H1 (cell line): Measurements from ENCODE around the gene DSCAM. TPM values are rescaled to one million over a fixed set of nuclear protein-coding genes. Genes with fewer than 3 reads are reported as not detected.

Experiments
- ASH2L ChIP-seq: fragments of 200-600, 300-600 bp; sonication (generic); IDR thresholded peaks from one replicate; pipeline ENCODE4 v1.7.1; 2017; ENCODE audit warnings: low read length
- E2F6 ChIP-seq: IDR thresholded peaks from 2 replicates; pipeline ENCODE4 v1.6.1; 2012; ENCODE audit warnings: inconsistent platforms
- polyA plus RNA-seq, 7 experiments: library from polyadenylated mRNA; depleted of rRNA in 3 of 7; stranded (reverse) in 5 of 7; unstranded in 2 of 7; fragments of >200 nt in 5 of 7; fragments of 200-250 nt in 2 of 7; gene quantifications; 1 replicate in 5 of 7; 2 replicates in 1 of 7; 4 replicates in 1 of 7; pipeline versions ENCODE4 v1.2.1 to v1.2.3, GENCODE V29; 2011 to 2013; ENCODE audit warnings: missing spikeins in 2 of 7, mixed read lengths in 2 of 7
- total RNA-seq: library from RNA; stranded (reverse); fragmentation: NEBNext Ultra II Directional; extraction: Animal tissue kit (Norgen Biotek cat#: 25700); gene quantifications from 2 replicates; pipeline ENCODE4 v1.2.1, GENCODE V29; 2021

DSCAM gene
- total and polyA plus RNA-seq, 2 of the 8 experiments (the other 6 are each of a cell fraction or from before 2014, with no cell fraction given) = 0.02 to 0.15 TPM

GRCh38 chr21:40115775-40116174 is 731.2 kb downstream of the DSCAM start (continued):
- TF ChIP-seq E2F6 = no peak
- no peak for TF ChIP-seq ASH2L
- TF ChIP-seq, all 59 proteins: peak for 0
